ENCODE measurements around the gene NACA. TPM values are rescaled to one million over a fixed set of nuclear protein-coding genes. Genes with fewer than 3 reads are reported as not detected.

NACA gene
- total and polyA plus RNA-seq, 2 of the 13 experiments (the other 11 are each of a cell fraction or from before 2014, with no cell fraction given) = 799 to 1,700 TPM

DNA sequence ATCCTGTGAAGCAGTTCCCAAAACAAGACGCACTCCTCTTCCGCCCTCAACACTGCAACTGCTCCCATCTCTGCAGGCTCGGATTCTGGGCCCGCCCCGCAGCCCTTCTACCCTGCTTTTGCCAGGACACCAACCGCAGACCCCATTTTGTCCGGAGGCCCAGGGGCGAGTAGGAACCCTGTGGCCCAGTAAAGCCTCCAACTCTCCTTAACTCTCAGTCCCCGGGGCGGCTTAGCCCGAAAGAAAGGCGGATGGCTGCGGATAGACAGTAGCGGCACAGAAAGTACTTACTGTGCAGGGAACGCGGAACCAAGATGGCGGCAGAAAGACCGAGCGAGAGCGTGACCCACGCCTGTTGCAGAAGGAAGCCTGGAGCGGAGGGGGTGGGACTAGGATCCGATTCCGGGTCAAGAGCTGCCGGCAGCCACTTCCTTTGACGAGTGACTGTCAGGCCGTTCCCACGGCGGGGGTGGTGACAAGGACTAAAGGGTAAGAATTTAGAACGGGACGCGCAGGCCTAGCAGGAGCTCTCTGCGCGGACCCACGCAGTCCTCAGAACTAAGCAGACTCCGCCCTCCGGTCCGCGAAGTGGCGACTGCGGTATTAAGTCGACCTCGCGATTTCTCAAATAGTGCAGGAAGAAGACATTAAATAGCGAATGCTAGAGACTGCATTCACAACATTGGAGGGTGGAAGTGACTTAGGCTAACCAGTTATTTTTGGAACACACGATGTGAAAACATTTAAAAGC, at the start of gene NACA (continued):
- TF ChIP-seq ZNF20 (CRISPR knock-in tag; IDR thresholded peaks at IDR 0.05) = no peak
- no peak for TF ChIP-seq ZNF615 (CRISPR knock-in tag; IDR thresholded peaks at IDR 0.05; ENCODE audit: borderline replicate concordance)
- TF ChIP-seq ZNF484 (CRISPR knock-in tag; IDR thresholded peaks at IDR 0.05; ENCODE audit: borderline replicate concordance, low read depth) = no peak
- TF ChIP-seq, protein P1, sequence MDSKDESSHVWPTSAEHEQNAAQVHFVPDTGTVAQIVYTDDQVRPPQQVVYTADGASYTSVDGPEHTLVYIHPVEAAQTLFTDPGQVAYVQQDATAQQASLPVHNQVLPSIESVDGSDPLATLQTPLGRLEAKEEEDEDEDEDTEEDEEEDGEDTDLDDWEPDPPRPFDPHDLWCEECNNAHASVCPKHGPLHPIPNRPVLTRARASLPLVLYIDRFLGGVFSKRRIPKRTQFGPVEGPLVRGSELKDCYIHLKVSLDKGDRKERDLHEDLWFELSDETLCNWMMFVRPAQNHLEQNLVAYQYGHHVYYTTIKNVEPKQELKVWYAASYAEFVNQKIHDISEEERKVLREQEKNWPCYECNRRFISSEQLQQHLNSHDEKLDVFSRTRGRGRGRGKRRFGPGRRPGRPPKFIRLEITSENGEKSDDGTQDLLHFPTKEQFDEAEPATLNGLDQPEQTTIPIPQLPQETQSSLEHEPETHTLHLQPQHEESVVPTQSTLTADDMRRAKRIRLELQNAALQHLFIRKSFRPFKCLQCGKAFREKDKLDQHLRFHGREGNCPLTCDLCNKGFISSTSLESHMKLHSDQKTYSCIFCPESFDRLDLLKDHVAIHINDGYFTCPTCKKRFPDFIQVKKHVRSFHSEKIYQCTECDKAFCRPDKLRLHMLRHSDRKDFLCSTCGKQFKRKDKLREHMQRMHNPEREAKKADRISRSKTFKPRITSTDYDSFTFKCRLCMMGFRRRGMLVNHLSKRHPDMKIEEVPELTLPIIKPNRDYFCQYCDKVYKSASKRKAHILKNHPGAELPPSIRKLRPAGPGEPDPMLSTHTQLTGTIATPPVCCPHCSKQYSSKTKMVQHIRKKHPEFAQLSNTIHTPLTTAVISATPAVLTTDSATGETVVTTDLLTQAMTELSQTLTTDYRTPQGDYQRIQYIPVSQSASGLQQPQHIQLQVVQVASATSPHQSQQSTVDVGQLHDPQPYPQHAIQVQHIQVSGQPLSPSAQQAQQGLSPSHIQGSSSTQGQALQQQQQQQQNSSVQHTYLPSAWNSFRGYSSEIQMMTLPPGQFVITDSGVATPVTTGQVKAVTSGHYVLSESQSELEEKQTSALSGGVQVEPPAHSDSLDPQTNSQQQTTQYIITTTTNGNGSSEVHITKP (CRISPR knock-in tag; IDR thresholded peaks at IDR 0.05; ENCODE audit: low read depth) = no peak
- peak; percentile 85 for TF ChIP-seq IRF2 (CRISPR knock-in tag; IDR thresholded peaks at IDR 0.05)
- TF ChIP-seq, protein P2, sequence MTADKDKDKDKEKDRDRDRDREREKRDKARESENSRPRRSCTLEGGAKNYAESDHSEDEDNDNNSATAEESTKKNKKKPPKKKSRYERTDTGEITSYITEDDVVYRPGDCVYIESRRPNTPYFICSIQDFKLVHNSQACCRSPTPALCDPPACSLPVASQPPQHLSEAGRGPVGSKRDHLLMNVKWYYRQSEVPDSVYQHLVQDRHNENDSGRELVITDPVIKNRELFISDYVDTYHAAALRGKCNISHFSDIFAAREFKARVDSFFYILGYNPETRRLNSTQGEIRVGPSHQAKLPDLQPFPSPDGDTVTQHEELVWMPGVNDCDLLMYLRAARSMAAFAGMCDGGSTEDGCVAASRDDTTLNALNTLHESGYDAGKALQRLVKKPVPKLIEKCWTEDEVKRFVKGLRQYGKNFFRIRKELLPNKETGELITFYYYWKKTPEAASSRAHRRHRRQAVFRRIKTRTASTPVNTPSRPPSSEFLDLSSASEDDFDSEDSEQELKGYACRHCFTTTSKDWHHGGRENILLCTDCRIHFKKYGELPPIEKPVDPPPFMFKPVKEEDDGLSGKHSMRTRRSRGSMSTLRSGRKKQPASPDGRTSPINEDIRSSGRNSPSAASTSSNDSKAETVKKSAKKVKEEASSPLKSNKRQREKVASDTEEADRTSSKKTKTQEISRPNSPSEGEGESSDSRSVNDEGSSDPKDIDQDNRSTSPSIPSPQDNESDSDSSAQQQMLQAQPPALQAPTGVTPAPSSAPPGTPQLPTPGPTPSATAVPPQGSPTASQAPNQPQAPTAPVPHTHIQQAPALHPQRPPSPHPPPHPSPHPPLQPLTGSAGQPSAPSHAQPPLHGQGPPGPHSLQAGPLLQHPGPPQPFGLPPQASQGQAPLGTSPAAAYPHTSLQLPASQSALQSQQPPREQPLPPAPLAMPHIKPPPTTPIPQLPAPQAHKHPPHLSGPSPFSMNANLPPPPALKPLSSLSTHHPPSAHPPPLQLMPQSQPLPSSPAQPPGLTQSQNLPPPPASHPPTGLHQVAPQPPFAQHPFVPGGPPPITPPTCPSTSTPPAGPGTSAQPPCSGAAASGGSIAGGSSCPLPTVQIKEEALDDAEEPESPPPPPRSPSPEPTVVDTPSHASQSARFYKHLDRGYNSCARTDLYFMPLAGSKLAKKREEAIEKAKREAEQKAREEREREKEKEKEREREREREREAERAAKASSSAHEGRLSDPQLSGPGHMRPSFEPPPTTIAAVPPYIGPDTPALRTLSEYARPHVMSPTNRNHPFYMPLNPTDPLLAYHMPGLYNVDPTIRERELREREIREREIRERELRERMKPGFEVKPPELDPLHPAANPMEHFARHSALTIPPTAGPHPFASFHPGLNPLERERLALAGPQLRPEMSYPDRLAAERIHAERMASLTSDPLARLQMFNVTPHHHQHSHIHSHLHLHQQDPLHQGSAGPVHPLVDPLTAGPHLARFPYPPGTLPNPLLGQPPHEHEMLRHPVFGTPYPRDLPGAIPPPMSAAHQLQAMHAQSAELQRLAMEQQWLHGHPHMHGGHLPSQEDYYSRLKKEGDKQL (CRISPR knock-in tag; IDR thresholded peaks at IDR 0.05; ENCODE audit: low read depth) = no peak
- TF ChIP-seq, protein P3, sequence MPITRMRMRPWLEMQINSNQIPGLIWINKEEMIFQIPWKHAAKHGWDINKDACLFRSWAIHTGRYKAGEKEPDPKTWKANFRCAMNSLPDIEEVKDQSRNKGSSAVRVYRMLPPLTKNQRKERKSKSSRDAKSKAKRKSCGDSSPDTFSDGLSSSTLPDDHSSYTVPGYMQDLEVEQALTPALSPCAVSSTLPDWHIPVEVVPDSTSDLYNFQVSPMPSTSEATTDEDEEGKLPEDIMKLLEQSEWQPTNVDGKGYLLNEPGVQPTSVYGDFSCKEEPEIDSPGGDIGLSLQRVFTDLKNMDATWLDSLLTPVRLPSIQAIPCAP (CRISPR knock-in tag; IDR thresholded peaks at IDR 0.05; ENCODE audit: low read depth) = peak; percentile 75; the same call in 1 of the 2 replicates
- peak; percentile 81; the same call in 1 of the 2 replicates for TF ChIP-seq ZSCAN31 (CRISPR knock-in tag; IDR thresholded peaks at IDR 0.05; ENCODE audit: low read depth)
- TF ChIP-seq YEATS4 (CRISPR knock-in tag; IDR thresholded peaks at IDR 0.05; ENCODE audit: borderline replicate concordance) = peak; percentile 98
- TF ChIP-seq, protein P4, sequence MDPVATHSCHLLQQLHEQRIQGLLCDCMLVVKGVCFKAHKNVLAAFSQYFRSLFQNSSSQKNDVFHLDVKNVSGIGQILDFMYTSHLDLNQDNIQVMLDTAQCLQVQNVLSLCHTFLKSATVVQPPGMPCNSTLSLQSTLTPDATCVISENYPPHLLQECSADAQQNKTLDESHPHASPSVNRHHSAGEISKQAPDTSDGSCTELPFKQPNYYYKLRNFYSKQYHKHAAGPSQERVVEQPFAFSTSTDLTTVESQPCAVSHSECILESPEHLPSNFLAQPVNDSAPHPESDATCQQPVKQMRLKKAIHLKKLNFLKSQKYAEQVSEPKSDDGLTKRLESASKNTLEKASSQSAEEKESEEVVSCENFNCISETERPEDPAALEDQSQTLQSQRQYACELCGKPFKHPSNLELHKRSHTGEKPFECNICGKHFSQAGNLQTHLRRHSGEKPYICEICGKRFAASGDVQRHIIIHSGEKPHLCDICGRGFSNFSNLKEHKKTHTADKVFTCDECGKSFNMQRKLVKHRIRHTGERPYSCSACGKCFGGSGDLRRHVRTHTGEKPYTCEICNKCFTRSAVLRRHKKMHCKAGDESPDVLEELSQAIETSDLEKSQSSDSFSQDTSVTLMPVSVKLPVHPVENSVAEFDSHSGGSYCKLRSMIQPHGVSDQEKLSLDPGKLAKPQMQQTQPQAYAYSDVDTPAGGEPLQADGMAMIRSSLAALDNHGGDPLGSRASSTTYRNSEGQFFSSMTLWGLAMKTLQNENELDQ (CRISPR knock-in tag; IDR thresholded peaks at IDR 0.05; ENCODE audit: borderline replicate concordance) = no peak
- TF ChIP-seq KDM3A (CRISPR knock-in tag; IDR thresholded peaks at IDR 0.05; ENCODE audit: low read depth) = peak; percentile 87
- TF ChIP-seq, protein P5, sequence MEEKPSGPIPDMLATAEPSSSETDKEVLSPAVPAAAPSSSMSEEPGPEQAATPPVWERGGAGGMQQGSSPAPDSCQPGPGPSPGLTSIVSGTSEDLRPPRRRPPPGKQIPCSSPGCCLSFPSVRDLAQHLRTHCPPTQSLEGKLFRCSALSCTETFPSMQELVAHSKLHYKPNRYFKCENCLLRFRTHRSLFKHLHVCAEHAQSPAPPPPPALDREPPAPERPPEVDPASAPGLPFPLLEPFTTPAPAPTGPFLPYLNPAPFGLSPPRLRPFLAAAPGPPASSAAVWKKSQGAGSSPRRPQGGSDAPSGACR (CRISPR knock-in tag; IDR thresholded peaks at IDR 0.05) = peak; percentile 49; the same call in 1 of the 2 replicates
- TF ChIP-seq KDM5A (IDR thresholded peaks at IDR 0.05; ENCODE audit: borderline replicate concordance, low read length) = peak; percentile 74; the same call in 1 of the 2 replicates
- no peak for TF ChIP-seq SYNCRIP (IDR thresholded peaks at IDR 0.05; ENCODE audit: insufficient read depth, low read depth, low read length)
